Esophagus muscularis mucosa (tissue), 4 donors: ENCODE data around the gene PFN4. TPM values are rescaled to one million over a fixed set of nuclear protein-coding genes. Genes with fewer than 3 reads are reported as not detected.

Experiments
- DNase-seq: peaks from one replicate; pipeline ENCODE4 v3.0.0-alpha.2; 2017; ENCODE audit errors: extremely low spot score
- H3K27ac ChIP-seq, 4 donors: fragments of 200-600 bp; sonication (generic); replicated peaks in 1 of 4; 1 replicate in 3 of 4; 2 replicates in 1 of 4; pipeline ENCODE4 v1.5.1; 2016 to 2019; ENCODE audit warnings: mild to moderate bottlenecking in 1 of 4
- H3K27me3 ChIP-seq, 4 donors: fragments of 200-600 bp; sonication (generic); one replicate each; pipeline versions ENCODE4 v1.5.1 to v1.6.0; 2016 to 2019
- H3K36me3 ChIP-seq, 4 donors: fragments of 200-600 bp; sonication (generic); one replicate each; pipeline ENCODE4 v1.5.1; 2016 to 2019
- H3K4me1 ChIP-seq, 4 donors: fragments of 200-600 bp; sonication (generic); one replicate each; pipeline ENCODE4 v1.5.1; 2016 to 2019
- H3K4me3 ChIP-seq, 4 donors: fragments of 200-600 bp; sonication (generic); 1 replicate in 2 of 4; 2 replicates in 2 of 4; pipeline ENCODE4 v1.5.1; 2016 to 2019; ENCODE audit warnings: mild to moderate bottlenecking in 4 of 4, moderate library complexity in 1 of 4
- H3K9me3 ChIP-seq, 4 donors: fragments of 200-600 bp; sonication (generic); 1 replicate in 3 of 4; 2 replicates in 1 of 4; pipeline ENCODE4 v1.5.1; 2016 to 2019
- EP300 ChIP-seq: sonication (generic); formaldehyde crosslinking; IDR thresholded peaks from one replicate; pipeline ENCODE4 v1.6.1; 2017; ENCODE audit warnings: antibody characterized with exemption
- POLR2A ChIP-seq: fragments of 450-650 bp; IDR thresholded peaks from one replicate; pipeline ENCODE4 v1.6.1; 2017; ENCODE audit warnings: antibody characterized with exemption, moderate library complexity, mild to moderate bottlenecking, low read depth
- POLR2AphosphoS5 ChIP-seq, 2 donors: sonication (generic); formaldehyde crosslinking; IDR thresholded peaks; one replicate each; pipeline ENCODE4 v1.6.1; 2017; ENCODE audit warnings: antibody characterized with exemption in 2 of 2
- WGBS: methylation state at CpG from one replicate; pipeline ENCODE4 v1.1.5; 2018; 5-methylcytosine and 5-hydroxymethylcytosine counted together
- intact Hi-C: fragments of 100-400 bp; cut with DNase I; formaldehyde crosslinking; loops from one replicate; pipeline ENCODE4 v1.15.1; 2023
- total RNA-seq, 4 donors: library from RNA; depleted of rRNA; stranded (reverse); fragments of >200 nt; gene quantifications; one replicate each; pipeline versions ENCODE4 v1.1.0 to v1.2.1, GENCODE V29; 2016
- TF ChIP-seq, protein P1 (sequence below), 3 experiments: fragments of 200-600 bp in 2 of 3; fragments of 450-650 bp in 1 of 3; sonication (generic) in 2 of 3; IDR thresholded peaks; one replicate each; pipeline ENCODE4 v1.5.1; 2017 to 2019; ENCODE audit warnings: antibody characterized with exemption in 3 of 3, mild to moderate bottlenecking in 2 of 3, moderate library complexity in 1 of 3

PFN4 gene
- total RNA-seq, 4 donors from 2014 or later = 0.83 TPM; not detected in 3

DNA sequence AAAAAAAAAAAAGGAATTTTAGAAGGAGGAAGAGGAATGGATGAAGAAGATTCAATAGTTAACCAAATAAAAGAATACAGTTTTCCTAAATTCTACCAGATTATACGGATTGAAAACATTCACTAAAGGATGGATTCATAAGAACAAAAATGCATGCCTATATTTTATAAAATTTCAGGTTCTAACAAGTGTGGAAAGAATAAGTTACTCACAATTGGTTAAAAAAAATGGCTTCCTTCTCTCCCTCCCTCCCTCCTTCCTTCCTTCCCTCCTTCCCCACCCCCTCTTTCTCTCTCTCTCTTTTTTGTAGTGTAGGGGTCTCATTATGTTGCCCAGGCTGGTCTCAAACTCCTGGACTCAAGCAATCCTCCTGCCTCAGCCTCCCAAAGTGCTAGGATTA, 36.9 kb downstream of the PFN4 start:
- 90% methylated on average over 1 of the region's 1 CpG for WGBS
- intact Hi-C loops = no loop called here
- H3K4me1 ChIP-seq = peaks cover 7 to 22% (median 21%) of the 10 kb centered on the region in 4 donors

GRCh38 chr2:24085200-24085489, 38.0 kb downstream of the PFN4 start:
- WGBS = 17% methylated on average over 11 of the region's 11 CpGs
- no peak for TF ChIP-seq POLR2A
- TF ChIP-seq POLR2AphosphoS5 (IDR thresholded peaks at IDR 0.05) = no peak
- TF ChIP-seq EP300 = no peak
- TF ChIP-seq, protein P1, sequence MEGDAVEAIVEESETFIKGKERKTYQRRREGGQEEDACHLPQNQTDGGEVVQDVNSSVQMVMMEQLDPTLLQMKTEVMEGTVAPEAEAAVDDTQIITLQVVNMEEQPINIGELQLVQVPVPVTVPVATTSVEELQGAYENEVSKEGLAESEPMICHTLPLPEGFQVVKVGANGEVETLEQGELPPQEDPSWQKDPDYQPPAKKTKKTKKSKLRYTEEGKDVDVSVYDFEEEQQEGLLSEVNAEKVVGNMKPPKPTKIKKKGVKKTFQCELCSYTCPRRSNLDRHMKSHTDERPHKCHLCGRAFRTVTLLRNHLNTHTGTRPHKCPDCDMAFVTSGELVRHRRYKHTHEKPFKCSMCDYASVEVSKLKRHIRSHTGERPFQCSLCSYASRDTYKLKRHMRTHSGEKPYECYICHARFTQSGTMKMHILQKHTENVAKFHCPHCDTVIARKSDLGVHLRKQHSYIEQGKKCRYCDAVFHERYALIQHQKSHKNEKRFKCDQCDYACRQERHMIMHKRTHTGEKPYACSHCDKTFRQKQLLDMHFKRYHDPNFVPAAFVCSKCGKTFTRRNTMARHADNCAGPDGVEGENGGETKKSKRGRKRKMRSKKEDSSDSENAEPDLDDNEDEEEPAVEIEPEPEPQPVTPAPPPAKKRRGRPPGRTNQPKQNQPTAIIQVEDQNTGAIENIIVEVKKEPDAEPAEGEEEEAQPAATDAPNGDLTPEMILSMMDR (IDR thresholded peaks at IDR 0.05) = no peak

More for the DNA sequence above, 36.9 kb downstream of the PFN4 start:
- no peak for DNase-seq
- H3K27me3 ChIP-seq = no peaks in the 10 kb centered on the region
- peaks cover 0 to 37% (median 21%) of the 10 kb centered on the region in 4 donors for H3K36me3 ChIP-seq
- H3K9me3 ChIP-seq = no peaks in the 10 kb centered on the region
- no peak for TF ChIP-seq EP300
- TF ChIP-seq POLR2A = no peak
- TF ChIP-seq, protein P1 (IDR thresholded peaks at IDR 0.05) = no peak
- TF ChIP-seq POLR2AphosphoS5 (IDR thresholded peaks at IDR 0.05) = no peak
- H3K4me3 ChIP-seq = no peak overlapping the region
- H3K27ac ChIP-seq = no peak overlapping the region

GRCh38 chr2:24084386-24085199, 38.5 kb downstream of the PFN4 start, which contains the start of gene TP53I3:
Gene TP53I3 (minus strand): TSS chr2:24084834. CDS start chr2:24084326, 508 bp downstream.
- H3K27me3 ChIP-seq = no peaks in the 10 kb centered on the region
- DNase-seq = peak; percentile 96
- no peaks in the 10 kb centered on the region for H3K9me3 ChIP-seq
- peaks cover 7 to 22% (median 21%) of the 10 kb centered on the region in 4 donors for H3K4me1 ChIP-seq
- intact Hi-C loops = loop anchor here (5.0 kb wide), 2 partner anchors 37 to 257 kb away; partner anchors contain the start of genes FKBP1B and WDCP
- TF ChIP-seq POLR2AphosphoS5 (IDR thresholded peaks at IDR 0.05) (peak; percentile 70 to 81), EP300 (no peak), POLR2A (peak; percentile 24)
- TF ChIP-seq, protein P1 (IDR thresholded peaks at IDR 0.05) = peak; percentile 89 to 96 (median 95)
- WGBS = 5% methylated on average over 4 of the region's 44 CpGs
- peaks cover 0 to 46% (median 30%) of the 10 kb centered on the region in 4 donors for H3K36me3 ChIP-seq
- peak within 1 kb of the TSS; percentile 85 to 93 (median 92) for H3K27ac ChIP-seq
- peak within 1 kb of the TSS; percentile 61 to 72 (median 70) for H3K4me3 ChIP-seq

More at GRCh38 chr2:24085200-24085489, 38.0 kb downstream of the PFN4 start:
- peaks cover 7 to 22% (median 21%) of the 10 kb centered on the region in 4 donors for H3K4me1 ChIP-seq
- H3K27me3 ChIP-seq = no peaks in the 10 kb centered on the region
- DNase-seq = no peak
- H3K9me3 ChIP-seq = no peaks in the 10 kb centered on the region
- H3K27ac ChIP-seq = peak overlapping the region; percentile 85 to 93 (median 92)
- intact Hi-C loops = no loop called here
- peak overlapping the region; percentile 61 to 72 (median 70) for H3K4me3 ChIP-seq
- H3K36me3 ChIP-seq = peaks cover 0 to 43% (median 28%) of the 10 kb centered on the region in 4 donors

DNA sequence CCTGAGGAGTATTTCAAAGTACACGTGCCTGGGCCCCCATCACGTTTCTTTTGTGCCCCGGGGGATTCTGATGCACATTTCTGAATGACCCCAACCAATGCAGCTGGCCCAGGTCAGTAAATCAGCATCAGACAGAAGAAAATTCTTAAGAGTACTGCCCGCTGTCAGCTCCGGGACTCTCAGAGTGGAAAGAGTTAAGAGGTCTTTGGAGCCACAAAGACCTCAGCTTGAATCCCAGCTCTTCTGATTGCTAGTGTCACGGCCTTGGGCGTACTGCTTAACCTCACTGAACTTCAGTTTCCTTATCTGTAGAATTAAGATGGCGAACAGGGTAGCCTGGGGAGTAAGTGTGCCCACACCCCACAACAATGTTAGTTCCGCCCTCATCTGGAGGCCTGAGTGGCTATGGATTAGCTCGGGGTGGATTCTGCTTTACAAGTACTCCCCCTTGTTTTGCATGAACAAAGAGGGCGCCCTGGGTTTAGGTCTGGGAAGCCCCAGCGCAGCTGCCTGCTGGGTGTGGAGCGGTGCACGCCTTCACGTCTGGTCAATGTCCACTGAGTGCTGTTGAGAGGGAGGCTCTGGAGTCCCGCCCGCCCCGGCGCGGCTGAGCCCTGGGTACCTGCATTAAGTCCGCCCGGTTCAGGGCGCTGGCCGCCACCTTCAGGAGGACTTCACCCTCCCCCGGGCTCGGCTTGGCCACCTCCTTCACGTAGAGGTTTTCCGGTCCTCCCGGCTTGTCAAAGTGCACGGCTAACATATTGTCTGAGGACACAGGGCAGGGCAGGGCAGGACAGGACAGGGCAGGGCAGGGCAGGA, 39.4 kb downstream of the PFN4 start:
- 3% methylated on average over 18 of the region's 30 CpGs for WGBS
- H3K27ac ChIP-seq = peak overlapping the region; percentile 85 to 93 (median 92)
- intact Hi-C loops = loop anchor here (5.0 kb wide), 2 partner anchors 36 to 256 kb away; partner anchors contain the start of genes FKBP1B and WDCP
- peaks cover 7 to 22% (median 21%) of the 10 kb centered on the region in 4 donors for H3K4me1 ChIP-seq
- no peak for TF ChIP-seq POLR2A
- TF ChIP-seq EP300 = no peak
- TF ChIP-seq, protein P1 (IDR thresholded peaks at IDR 0.05) = no peak
- TF ChIP-seq POLR2AphosphoS5 (IDR thresholded peaks at IDR 0.05) = no peak
- peak overlapping the region; percentile 61 to 72 (median 70) for H3K4me3 ChIP-seq
- no peaks in the 10 kb centered on the region for H3K27me3 ChIP-seq
- DNase-seq = no peak
- no peaks in the 10 kb centered on the region for H3K9me3 ChIP-seq
- H3K36me3 ChIP-seq = peaks cover 0 to 54% (median 30%) of the 10 kb centered on the region in 4 donors
